Stimulated activated CD8-positive, alpha-beta memory T cell treated with anti-CD3 and anti-CD28 coated beads, Interleukin-7, amount 100 ng/mL, for 24 hours (primary cell): ENCODE results near the gene CCDC167.
A peak's percentile ranks its signal among the peaks of the same experiment; 100 is the strongest.

Experiments
- DNase-seq: peaks from one replicate; pipeline ENCODE4 v3.0.0-alpha.2; 2020; ENCODE audit warnings: low read depth

The CCDC167 gene

DNA sequence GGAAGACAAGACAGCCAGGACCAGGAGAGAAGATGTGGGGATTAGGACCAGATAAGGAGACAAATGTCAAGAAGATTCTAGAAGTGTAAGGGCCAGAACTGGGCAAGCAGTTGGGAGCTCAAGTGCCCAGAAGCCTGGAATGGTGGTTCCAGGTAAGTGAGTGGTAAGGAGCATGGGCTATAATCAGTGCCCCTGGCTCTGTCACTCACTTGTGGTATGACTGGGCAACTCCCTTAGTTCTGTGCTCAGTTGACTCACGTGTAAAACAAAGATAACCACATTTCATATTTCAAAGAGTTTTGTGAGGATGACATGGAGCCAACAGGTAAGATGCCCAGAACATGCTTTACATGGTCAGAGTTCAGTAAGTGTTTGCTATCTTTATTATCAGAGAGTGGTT, 11.2 kb downstream of the CCDC167 start:
- no peak for DNase-seq

DNA sequence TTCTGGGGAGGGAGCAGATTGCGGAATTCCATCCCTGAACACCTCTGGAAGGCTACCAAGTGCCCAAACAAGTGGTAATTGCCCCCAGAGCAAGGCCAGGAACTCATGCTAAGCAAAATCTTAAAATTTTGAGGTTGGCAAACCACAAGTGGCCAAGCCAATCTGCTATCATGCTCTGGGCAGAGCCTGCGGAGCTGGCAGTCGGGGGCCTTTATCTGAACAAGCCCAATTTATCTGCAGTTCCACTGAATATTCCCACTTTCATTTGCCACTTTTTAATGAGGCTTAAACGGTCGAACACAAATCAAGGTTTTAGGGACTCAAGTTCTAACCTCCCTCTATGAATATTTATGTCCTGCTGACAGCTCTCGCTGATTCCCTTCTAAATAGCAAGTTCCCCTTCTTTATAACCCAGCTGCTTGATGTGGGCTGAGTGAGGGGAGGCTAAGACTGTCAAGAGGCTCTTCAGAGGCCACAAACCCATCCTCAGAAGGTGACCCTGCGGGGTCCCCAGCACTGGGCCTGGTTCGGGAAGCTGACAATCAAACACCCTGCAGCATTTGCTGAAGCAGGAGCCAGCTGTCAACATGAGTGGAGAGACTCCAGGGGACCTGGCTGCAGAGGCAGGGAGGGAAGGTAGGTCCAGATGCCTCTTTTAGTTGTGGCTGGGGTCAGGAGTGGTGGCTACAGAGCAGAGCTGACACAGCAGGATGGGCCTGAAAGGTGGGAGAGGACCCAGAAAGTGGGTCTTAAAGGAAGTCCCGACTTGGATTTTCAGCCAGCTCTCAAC, 11.9 kb downstream of the CCDC167 start:
- no peak for DNase-seq

DNA sequence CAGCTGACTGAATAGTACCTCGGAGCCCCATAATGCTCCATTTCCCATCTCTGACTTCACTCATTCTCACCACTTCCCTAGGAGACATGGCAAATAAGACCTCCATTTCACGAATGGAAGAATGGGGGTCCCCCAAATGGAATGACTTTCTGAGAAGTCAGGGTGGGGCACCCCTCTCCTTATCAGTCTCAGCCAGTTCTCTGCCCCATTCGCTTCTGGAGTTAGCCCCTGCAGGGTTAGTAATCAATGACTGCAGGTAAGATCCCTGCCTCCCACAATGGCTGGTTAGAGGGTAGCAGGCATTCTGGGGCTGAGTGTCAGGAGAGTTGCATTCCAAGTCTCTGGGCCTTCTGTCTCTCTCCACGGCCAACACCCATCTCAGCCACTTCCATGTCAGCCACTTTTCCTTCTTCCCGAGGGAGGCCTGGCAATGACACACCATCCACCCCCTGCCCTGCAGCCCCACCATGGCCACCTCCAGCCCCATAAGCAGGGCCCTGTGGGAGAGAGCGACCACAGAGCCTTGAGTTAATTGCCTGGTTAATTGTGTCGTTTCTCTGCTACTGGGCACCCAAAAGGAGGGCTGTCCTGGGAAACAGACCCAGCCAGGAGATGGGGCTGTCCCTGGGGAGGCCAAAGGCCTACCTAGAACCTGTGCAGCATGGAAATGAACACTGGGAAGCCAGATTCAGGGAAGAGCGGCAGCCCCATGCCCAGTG, 13.4 kb downstream of the CCDC167 start:
- DNase-seq = no peak

DNA sequence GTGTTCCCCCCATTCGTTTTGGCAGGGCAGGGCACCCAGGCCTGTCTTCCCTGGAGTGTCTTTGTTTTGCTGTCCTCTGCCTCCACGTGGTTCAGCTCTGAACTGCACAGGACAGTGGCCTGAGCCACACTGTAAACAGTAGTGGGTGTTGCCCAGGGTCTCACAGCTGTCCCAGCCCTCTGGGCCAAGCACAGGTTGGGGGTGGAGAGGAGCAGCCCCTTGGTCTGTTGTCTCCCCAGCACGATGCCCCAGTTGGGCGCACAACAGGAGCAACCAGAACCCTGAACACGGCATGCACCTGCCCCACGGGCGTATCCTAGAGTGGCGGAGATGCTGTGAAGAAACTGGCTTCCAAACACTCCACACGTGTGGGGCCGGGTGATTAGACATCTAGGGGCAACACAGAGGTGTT, 14.4 kb downstream of the CCDC167 start:
- no peak for DNase-seq

DNA sequence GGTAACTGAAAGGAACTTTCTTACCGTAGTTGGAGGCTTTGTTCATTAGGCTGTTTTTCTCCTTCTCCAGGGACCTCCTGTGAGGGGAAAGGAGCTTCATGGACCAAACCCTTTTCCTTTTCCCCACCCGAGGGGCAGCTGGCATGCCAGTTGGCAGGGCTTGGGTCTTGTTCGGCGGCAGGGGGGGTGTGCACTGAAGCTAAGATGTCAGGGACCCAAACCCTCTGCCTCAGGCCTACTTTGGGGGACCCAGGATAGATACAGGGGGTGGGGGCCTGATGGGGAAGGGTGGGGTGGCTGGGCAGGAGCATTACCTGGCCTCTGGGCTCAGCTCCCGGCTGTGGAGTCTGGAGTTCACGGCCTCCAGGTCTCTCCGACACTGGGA, 14.9 kb downstream of the CCDC167 start:
- no peak for DNase-seq

DNA sequence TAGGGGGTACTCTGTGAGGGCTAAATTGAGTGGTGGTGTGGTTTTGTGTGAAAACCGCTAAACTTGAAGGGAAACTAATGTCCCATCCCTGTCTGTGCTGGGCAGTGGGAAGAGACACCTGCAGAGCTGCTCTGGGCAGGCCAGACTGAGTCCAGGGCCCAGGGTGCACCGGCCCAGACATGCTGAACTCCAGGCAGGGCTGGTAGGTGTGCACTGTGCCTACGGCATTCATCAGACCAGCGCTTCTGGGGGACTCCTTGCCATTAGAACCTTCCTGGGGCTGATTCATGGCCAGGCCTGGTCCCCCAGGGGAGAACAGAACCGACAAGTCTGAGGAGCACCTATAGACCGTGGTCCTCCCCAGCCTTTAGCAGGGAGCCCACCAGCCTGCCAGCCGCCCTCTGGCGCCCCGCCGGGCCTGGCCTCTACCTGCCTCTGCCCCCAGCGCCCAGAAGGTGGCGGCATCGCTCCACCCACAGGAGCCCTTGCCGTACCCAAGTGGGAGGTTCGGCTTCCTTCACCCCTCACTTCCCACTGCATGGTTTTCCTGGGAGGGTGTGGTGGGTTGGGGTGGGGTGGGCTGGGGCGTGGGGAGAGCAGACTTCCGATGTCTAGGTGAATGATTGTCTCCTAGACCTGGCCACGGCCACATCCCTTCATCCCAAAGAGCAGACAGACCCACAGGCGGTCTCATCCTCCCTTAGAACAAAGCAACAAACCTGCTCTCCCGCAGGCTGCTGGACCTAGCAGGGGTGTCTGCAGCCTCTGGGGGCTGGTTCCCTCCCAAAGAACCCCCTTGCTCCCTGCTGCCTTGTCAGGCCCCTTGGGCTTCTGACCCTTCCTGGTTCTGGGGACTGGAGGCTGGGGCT, 15.5 kb downstream of the CCDC167 start:
- peak; percentile 61 for DNase-seq

DNA sequence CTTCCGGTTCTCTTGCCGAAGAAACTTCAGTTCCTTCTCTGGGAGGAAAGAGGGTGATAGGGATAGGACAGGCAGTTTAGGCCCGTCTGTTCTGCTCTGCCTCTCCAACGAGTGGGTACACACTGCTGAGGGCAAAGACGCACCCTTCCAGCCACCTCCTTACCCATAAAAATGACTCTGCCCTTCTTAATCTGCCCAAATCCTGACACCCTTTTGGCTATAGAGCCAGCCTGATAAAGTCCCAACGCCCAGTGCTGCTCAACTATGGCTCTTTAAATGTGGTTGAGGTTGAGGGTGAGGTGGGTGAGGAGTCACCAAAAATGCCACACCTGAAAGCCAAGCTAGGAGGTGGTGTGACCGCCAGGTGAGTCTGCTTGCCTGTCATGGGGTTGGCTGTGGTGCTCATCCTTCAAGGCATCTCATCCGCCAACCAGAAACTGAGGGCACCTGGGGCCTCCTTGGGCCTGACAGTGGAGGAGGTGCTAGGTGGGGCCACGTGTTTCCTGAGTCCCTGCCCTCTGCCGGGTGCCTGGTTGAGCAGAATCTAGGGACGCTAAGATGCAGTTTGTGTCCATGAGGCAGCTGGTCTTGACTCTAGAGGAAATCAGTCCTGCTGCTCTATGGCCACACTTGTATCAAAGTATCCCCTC, 16.3 kb downstream of the CCDC167 start:
- no peak for DNase-seq

DNA sequence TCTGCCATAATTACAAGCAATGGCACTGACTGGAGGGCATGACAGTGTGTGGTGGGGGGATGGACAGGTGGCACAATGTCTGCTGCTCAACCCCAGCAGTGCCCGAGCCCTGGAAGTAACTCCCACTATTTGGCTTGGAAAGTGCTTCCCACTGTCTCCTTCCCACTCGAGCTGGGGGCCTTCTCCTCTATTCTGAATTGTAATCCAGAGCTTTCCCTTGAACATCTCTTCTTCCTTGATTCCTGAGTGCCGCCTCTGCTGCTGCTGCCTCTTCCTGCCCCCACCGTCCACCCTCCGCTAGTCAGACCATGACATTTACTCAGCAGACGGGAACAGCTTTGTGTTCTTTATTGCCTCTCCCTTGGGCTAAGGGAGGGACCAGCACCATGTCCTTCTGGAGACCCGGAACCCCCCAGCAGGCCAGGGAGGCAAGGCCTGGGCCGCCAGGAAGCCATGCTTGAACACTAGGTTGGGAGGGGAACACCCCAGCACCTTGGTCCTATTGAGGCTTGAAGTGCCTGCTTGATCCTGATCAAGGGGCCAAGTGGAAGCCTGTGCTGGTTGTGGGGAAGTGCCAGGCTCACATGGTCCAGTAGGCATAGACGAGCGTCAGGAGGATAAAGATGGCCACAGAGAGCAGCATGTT, 17.0 kb downstream of the CCDC167 start:
- no peak for DNase-seq

DNA sequence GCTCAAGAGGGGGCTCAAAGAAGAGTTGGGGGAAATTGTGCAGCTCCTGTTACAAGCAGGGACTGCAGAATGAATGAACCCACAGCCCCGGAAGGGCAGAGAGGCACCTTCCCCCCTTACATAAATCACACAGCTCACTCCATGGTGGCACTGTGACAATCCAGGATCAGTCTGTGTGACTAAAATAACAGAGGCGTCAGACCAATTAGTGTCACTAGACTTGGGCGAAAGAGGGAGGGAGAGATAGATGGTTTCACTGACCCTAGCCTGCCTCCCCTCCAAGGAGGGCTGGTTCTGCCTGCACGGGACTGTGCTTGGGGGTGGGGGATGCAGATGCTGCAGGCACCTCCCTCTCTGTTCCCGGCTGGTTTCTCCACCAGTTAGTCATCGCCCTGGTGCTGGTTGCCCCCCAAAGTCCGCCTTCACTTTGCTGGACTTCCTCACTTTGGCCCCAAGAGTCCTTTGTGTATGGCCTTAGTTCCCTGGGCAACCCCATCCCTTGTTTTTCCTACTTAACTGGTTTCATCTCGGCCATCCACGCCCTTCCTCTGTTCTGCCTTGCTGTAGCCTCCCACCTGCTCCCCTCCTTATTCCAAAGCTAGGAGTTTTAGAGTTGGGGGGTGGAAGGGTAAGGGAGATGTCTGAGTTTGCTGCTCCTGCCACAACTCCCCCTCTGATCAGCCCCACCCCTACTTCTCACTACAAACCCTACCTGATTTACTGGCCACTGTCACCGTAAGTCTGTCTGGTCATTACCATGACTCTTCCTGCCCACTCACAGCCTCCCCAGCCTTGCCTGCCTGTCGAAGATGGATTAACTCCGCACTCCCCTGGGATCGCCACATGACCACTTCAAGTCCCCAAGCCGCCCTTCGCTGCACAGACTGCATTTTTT, 17.7 kb downstream of the CCDC167 start:
- no peak for DNase-seq

DNA sequence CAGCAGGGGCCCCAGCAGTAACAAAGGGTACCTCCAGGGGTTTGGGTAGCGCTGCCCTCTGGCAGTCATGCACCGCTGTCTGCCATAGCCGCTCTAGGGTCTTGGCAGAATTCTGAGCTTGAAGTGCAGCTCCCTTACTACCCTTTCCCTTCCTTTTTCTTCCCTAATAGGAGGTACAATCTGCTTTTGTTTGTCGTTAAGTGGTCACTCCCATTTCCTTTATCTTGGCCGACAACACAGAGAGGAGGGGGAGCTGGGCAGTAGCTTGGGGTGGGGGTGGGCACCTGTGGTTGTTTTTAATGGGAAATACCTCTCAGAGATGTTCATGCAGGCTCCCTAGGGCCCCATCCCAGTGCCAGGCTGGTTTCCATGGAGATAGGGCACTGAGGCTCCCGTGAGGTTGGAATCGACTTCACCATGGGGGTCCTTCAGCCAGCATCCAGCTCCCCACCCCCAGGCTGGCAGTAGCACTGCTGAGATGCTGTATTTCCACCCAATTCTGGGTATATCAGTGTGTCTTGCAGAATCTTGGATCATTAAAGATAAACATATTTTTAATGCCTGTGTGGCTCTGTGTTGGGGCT, 18.6 kb downstream of the CCDC167 start:
- no peak for DNase-seq

DNA sequence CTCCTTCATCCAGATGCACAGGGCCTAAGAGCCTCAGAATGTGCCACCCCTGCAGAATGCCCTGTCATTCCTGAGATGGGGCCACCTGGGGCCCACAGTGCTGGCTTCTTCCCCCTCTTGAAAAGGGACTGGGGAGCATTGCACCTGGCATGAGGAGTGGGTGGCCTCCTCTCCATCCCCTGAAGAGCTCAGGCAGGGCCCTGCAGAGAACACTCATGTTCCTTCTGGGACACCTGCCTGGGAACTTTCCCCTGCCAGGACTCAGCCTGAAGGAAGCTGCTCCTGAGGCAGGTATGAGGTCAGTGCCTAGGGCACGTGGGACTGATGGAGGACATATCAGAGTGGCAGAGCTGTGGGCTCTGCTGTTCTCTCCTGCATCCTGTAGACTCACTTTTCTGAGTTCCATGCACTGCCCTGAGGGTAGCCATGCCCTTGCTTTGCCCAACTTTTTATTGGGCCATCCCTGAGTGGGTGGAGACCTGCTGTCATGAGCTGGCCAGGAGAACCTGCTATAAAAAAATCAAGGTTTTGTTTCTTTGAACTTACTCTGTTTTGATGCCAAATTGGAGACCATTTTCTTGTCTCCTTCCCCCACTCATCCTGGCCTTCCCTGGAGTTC, 19.5 kb downstream of the CCDC167 start:
- no peak for DNase-seq

DNA sequence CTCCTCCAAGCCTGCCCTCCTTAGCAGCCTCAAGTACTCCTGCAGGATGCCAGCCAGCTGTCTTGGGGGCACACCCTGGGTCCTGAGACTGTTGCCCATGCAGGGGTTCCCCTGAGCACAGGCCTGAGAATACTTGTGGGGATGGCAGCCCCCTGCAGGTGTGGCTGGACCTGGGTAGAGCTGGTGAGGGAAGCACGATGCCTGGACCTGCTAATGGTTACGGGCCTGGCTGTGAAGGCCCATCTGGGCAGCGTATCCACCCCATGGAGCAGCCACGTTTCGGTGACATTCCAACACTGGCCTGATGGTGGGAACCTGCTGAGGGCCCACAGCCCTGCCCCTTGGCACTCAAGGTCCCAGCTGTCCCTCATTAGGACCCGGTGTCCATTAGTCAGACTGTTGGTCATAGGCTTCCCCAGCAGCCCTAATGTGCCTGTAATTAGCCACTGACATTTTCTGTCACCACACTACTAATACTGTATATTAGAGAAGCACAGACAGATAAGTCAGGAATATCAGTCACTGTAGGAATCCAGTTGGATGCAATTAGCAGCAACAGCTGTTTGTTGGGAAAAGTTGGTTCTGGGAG, 20.3 kb downstream of the CCDC167 start:
- DNase-seq = no peak

DNA sequence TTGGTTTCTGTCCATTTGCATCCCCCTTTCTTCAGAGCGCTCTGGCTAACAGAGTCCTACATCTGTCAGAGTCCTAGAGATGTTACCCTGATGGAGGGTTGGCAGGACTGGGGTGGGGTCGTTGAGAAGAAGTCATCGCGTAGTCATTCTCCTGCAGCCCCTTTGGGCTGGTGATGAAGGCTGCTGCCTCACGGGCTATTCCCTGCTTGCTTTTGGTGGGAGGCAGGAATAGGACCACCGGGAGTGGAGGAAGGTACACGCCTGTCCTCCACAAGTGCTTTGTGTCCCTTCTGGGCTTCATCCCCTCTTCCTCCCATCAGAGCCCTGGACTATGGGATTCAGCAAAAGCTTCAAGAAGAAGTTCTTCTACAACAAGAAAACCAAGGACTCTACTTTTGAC, 20.9 kb downstream of the CCDC167 start:
- DNase-seq = no peak

DNA sequence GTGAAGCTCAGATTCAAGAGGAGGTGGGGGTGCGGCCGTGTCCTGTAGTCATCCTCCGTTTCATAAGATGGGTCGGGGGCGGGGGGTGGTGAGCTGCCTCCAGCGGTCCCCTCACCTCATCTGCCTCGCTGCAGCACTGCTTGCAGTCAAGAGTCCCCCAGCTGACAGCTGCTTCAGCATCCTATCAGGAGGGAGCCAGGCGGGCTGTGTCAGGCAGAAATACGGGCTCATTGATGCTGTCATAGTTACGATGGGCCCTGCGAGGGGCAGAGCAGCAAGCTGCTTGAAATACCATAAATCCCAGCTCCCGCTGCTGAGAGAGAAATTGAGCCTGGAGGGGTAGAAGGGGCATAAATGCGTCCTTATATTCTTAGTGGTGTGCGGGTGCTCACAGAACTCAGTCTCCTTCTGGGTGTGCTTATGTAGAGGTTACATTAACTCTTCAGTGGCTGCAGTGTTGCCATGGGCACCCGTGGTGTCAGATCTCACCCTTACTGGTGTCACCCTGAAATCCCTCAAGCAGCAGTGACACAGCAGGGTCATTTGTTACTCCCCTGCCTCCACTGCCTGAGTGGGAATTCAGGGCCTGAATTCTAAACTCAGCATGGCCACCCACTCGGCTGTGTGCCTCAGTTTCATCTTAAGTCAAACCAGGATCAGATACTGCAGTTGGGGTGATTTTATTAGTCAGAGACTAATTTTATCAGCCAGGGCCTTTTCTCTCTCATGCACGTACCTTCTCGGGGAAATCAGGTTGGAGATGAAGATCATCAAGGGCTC, 21.8 kb downstream of the CCDC167 start:
- no peak for DNase-seq

DNA sequence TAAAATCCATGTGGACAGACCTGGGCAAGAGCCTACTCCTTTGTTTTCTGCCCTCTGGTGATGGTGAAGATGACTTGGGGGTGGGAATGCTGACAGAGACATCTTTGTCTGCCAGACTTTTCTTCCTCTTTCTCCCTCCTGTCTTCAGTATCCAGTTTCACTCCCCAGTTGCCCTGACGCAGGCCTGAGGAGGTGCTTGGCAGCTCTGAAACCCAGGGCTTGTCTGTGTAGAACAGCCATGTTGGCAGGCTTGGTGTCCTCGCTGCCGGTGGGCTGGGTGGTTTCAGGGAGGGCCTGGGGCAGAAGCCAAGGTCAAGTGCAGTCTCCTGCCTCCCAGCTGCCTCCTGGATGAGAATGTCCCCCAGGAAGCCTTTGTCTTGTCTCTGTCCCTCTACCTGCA, 22.5 kb downstream of the CCDC167 start:
- no peak for DNase-seq

DNA sequence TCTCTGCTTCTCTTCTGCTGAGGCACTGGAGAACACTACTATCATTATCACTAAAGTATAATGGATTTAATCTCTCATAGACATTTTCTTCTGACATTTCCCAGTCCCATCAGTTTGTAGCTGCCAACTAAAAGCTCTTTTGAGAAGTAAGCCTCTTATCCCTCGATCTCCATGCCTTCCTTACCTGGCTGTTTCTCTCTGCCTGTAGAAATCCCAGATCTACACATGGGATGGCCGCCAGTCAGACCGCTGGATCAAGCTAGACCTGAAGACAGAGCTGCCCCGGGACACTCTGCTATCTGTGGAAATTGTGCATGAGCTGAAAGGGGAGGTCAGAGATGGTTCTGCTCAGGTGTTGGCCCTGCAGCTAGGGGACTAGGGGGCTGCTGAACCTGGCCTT, 25.4 kb downstream of the CCDC167 start:
- no peak for DNase-seq

DNA sequence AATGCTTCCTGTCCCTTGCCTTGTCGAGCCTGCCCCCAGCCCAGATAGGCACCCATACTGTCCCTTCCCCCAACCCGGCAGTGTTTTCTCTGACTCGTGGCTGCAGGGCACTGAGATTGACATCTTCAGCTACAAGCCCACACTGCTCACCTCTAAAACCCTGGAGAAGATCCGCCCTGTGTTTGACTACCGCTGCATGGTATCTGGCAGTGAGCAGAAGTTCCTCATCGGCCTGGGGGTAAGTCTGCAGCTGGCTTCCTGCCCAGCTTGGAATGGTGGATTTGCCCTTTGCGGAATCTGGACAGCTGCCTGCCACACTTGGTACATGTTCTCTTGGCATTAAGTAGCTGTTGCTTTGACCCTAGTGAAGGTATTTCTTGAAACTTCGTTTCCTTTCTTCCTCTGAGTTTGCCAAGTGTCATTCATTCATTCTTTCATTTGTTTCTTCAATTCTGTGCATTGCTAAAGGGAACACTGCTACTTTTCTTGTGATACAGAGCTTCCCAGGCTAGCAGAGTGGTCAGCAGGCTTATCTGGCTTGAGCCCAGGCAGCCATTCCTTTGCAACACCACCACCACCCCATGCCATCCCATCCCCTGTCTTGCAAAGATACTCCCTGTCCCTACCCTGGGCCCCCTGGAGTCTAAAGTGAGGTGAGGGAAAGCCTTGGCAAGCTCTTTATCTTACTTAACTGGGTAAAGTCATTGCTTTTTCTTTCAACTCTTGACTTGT, 26.2 kb downstream of the CCDC167 start:
- no peak for DNase-seq

DNA sequence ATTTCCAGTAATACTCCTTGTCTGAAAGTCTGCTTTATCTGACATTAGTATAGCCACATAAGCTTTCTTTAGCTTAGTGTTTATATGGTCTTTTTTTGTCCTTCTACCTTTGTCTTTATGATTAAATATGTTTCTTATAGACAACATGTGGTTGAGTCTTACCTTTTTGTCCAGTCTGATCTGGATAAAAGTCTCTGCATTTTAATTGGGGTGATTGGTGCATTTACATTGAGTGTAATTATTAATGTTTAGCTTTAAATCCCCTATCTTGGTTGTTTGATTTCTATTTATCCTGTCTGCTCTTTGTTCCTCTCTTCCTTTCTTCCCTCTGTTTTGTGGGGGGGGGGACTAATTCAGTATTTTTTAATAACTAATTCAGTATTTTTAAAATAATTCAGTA, 32.0 kb downstream of the CCDC167 start:
- no peak for DNase-seq
